Stimulated activated CD8-positive, alpha-beta memory T cell treated with anti-CD3 and anti-CD28 coated beads, Interleukin-7, amount 100 ng/mL, for 48 hours (primary cell): Measurements from ENCODE around the gene GNA15.
"Not testable (repeated sequence)": the region's sequence is repeated elsewhere in the genome, so short reads cannot be mapped to it uniquely, and the experiment has no call there.

Experiments used
- DNase-seq, 2 donors: peaks; one replicate each; pipeline ENCODE4 v3.0.0-alpha.2; 2020; ENCODE audit warnings: low read depth in 1 of 2; ENCODE audit errors: extremely low read depth in 1 of 2

The GNA15 gene

DNA sequence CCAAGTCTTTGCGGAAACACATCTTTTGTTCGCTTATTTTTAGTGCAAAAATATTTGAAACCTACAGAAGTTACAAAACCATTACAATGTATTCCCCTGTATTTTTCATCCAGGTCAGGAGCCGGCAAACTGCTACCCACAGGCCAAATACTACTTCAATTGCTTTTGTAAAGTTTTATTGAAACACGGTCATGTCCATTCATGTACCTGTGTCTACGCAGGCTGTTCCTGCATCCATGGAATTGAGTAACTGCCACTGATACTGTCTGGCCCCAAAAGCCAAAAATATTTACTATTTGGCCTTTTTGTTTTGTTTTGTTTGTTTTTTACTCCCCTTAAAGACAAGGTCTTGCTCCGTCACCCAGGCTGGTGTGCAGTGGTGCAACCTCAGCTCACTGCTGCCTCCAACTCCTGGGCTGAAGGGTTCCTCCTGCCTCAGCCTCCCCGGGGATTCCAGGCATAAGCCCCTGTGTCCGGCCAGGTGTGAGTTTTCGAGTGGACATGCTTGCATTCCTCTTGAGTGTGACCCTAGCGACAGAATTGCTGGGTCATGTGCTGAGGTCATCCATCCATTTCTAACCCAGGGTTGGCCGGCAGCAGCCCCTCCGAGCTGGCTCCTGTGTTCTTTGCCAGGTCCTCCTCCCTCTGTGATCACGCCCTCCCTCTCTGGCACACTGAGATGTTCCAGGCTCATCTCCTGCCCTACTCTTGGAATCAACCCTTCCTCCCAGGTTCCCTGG lies 31.9 kb downstream of the GNA15 start:
- DNase-seq: no peak

DNA sequence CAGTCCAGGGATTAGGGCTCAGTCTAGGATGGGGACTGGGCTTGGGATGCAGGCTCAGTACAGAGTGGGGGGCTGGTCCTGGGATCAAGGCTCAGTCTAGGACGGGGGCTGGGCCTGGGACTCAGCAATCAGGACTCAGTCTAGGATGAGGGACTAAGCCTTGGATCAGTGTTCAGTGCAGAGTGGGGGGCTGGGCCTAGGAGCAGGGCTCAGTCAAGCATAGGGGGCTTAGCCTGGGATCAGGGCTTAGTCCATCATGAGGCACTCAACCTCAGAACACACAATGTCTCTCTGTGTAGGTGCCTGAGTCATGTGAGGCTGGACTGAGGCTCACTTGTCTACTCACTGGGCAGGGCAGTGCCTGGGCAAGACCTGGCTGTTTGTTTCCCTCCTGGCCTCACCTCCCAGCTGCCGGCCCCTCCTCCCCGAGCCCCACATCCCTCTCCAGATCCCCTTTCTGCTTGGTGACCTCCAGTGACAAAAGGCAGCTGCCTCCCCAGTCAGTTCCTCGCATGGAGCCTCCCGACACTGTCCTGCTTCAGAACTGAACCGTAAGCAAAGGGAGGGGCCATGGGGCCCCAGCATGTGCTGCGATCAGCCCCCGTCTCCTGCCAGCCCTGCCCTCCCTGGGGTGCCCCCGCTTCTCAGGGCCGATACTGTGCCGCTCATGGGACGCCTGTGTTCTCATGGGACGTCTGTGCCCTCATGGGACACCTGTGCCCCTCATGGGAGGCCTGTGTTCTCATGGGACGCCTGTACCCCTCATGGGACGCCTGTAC lies 36.2 kb downstream of the GNA15 start:
- DNase-seq: no peak

DNA sequence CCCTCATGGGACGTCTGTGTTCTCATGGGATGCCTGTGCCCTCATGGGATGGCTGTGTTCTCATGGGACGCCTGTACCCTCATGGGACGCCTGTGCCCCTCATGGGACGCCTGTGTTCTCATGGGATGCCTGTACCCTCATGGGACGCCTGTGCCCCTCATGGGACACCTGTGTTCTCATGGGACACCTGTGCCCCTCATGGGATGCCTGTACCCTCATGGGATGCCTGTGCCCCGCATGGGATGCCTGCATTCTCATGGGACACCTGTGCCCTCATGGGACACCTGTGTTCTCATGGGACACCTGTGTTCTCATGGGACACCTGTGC lies 36.8 kb downstream of the GNA15 start:
- not testable (repeated sequence) for DNase-seq

DNA sequence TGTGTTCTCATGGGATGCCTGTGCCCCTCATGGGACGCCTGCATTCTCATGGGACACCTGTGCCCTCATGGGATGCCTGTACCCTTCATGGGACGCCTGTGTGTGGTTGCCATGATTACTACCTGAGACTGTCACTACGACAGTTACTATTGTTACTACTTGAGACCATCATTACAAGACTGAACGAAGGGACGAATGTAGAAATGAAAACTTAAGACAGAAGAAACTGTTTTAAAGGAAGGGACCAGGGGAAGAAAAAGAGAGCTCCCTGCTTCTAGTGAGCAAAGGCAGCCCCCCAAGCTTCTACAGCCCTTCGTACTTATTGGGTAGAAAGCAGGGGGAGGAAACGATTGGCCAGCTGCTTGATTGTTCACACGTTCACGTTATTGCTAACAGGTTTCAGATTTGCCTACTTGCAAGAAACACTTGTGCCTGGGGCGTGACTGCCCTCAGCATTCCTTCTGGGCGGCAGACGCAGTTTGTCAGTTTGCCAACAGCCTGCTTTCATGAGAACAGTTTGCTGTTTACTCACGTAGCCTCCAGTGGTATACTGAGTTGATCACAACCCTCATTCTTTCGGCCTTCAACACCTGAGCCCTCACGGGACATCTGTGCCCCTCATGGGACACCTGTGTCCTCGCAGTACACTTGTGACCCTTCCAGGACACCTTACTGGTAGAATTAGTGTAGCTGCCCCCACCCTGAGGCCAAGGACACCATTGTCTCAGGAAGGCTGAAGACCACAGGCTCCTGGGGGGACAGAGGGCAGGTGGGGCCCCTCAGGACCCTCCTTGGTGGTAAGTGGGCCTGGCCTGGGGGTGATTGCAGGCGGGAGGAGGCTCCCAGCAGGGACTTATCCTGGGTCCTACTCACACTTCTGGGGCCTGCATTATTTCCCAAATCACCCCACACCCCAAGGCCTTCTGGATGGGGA lies 40.2 kb downstream of the GNA15 start:
- DNase-seq: no peak

DNA sequence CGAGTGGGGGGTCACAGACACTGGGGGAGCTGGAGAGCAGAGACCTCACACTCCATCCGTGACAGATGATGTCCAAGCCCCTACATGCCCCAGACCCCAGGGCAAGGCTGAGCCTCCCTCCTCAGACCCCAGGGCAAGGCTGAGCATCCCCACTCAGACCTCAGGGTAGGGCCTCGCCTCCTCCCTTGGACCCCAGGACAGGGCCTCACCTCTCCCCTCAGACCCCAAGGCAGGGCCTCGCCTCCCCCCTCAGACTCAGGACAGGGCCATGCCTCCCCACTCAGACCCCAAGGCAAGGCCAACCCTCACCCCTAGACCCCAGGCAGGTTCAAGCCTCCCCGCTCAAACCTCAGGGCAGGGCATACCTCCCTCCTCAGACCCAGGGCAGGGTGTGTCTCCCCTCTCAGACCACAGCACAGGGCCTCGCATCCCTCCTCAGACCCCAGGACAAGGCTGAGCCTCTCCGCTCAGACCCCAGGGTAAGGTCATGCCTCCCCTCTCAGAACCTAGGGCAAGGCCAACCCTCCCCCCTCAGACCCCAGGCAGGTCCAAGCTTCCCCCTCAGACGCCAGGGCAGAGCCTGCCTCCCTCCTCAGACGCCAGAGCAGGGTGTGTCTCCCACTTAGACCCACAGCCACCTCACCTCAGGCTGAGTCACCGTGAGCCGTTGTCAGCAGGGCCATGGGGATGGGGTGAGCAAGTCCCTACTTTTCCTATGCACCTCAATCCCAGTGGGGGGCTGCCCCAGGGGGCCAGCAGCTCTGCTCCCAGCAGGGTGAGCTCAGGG lies 41.1 kb downstream of the GNA15 start:
- DNase-seq: peak in 1 of 2 donors; percentile 67

DNA sequence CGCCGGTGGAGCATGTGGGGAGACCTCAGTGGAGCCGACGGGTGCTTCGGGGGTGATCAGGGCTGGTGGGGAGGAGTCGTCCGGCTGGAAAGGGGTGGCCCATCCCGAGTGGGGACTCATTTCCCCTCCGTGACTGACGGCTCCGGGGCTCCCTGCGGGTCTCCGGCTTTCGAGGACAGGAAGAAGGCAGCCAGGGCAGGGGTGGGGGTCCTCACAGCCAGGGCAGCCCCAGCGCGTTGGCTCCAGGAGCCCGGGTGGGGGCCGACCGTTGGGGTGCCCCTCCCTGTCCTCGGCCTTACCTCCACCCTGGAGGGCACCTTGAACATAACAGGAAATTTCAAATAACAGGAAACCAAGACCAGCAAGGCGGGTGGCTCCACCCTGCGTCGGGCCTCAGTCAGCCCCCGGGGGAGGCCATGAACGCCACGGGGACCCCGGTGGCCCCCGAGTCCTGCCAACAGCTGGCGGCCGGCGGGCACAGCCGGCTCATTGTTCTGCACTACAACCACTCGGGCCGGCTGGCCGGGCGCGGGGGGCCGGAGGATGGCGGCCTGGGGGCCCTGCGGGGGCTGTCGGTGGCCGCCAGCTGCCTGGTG lies 42.6 kb downstream of the GNA15 start, which contains the start of gene S1PR4:
S1PR4 (plus strand) TSS at position 393 of the 596 bp plus-strand sequence; CDS start at position 417, 24 bp downstream.
- no peak for DNase-seq

DNA sequence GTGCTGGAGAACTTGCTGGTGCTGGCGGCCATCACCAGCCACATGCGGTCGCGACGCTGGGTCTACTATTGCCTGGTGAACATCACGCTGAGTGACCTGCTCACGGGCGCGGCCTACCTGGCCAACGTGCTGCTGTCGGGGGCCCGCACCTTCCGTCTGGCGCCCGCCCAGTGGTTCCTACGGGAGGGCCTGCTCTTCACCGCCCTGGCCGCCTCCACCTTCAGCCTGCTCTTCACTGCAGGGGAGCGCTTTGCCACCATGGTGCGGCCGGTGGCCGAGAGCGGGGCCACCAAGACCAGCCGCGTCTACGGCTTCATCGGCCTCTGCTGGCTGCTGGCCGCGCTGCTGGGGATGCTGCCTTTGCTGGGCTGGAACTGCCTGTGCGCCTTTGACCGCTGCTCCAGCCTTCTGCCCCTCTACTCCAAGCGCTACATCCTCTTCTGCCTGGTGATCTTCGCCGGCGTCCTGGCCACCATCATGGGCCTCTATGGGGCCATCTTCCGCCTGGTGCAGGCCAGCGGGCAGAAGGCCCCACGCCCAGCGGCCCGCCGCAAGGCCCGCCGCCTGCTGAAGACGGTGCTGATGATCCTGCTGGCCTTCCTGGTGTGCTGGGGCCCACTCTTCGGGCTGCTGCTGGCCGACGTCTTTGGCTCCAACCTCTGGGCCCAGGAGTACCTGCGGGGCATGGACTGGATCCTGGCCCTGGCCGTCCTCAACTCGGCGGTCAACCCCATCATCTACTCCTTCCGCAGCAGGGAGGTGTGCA lies 43.3 kb downstream of the GNA15 start:
- no peak for DNase-seq

DNA sequence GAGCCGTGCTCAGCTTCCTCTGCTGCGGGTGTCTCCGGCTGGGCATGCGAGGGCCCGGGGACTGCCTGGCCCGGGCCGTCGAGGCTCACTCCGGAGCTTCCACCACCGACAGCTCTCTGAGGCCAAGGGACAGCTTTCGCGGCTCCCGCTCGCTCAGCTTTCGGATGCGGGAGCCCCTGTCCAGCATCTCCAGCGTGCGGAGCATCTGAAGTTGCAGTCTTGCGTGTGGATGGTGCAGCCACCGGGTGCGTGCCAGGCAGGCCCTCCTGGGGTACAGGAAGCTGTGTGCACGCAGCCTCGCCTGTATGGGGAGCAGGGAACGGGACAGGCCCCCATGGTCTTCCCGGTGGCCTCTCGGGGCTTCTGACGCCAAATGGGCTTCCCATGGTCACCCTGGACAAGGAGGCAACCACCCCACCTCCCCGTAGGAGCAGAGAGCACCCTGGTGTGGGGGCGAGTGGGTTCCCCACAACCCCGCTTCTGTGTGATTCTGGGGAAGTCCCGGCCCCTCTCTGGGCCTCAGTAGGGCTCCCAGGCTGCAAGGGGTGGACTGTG lies 44.0 kb downstream of the GNA15 start:
- no peak for DNase-seq

DNA sequence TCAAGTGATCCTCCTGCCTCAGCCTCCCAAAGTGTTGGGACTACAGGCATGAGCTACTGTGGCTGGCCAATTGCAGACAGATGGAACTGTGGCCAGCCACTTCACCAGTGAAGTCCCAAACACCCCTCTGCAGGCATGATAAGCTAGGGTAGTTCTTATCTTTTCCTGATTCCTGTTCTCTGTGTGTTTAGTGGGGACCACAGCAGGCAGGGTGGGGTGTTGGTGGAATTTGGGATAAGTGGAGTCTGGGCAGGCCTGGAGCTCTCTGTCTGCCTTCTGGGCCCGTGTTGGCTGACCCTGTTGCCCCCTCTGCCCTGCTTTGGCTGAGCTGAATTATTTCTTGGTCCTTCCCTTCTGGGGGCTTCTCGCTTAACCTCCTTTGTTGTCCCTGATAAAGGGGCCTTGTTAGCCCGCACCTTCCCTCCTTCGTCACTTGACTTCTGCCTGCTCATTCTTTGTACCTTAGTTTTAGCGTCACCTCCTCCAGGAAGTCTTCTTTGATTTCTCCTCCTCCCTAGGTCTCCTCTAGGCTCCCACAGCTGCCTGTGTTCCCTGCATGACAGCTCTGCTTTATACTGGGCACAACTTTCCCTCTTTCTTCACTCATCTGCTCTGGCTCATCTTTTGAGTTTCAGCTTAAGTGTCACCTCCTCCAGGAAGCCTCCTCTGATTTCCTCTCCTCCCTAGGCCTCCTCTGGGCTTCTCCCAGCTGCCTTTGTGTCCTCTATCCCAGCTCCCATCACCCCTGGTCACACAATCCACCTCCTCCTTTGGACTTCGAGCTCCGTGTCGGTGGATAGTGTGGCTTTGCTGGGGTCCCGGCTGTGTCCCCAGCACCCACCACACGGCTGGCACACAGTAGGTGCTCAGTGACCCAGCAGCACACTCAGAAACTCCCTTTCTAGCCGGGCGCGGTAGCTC lies 48.1 kb downstream of the GNA15 start:
- DNase-seq: no peak

DNA sequence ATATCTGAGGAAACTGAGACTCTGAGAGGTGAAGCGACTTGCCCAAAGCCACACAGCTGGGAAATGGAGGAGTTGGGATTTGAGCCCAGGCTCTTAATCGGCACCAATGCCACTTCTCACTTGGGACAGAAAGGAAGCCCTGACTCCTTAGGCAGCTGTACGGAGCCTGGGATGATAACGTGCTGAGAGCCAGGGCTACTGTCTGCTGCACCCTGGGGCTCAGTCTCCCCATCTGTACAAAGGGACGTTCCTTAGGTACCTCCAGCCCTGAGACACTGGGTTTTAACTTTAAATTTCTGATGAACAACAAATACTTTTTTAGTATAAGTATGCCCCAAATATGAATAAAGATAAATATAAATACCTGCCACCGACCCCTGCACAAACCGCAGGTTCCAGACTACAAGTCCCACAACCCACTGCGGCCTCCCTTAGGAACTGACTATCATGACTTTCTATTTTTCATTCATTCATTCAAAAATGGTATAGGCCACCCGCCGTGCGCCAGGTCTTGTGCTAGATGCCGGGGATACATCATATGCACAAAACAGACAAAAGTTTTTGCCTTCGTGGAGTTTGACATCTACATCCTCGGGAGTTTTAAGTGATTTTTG lies 49.1 kb downstream of the GNA15 start:
- DNase-seq: no peak

DNA sequence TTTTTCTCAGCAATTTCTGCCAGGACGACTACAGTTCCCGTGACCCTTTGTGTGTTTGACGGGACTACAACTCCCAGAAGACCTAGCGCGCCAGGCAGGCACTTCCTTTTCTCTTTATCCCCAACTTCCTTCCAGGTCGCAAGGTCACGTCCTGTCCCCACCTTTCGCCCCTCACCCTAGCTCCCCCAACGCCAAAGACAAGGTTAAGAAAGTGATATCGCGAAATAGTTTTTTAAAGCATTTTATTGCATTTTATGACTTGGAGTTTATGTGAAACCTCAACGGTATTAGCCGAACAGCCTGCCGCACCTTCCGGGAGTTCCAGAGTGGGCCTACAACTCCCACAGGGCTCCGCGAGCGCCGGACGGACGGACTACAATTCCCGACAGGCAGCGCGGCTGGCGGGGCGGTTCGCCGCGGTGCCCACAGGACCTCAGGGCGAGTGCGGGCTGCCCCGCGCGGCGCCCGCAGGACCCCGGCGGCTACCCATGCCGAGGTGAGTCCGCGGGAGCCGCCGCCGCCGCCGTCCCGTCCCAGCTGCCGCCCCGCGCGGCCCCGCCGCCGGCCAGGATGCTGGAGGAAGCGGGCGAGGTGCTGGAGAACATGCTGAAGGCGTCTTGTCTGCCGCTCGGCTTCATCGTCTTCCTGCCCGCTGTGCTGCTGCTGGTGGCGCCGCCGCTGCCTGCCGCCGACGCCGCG lies 49.8 kb downstream of the GNA15 start, which contains the start of gene NCLN:
NCLN (plus strand) TSS at position 470 of the 699 bp plus-strand sequence; CDS start at position 571, 101 bp downstream.
- DNase-seq: peak; percentile 88 to 92

DNA sequence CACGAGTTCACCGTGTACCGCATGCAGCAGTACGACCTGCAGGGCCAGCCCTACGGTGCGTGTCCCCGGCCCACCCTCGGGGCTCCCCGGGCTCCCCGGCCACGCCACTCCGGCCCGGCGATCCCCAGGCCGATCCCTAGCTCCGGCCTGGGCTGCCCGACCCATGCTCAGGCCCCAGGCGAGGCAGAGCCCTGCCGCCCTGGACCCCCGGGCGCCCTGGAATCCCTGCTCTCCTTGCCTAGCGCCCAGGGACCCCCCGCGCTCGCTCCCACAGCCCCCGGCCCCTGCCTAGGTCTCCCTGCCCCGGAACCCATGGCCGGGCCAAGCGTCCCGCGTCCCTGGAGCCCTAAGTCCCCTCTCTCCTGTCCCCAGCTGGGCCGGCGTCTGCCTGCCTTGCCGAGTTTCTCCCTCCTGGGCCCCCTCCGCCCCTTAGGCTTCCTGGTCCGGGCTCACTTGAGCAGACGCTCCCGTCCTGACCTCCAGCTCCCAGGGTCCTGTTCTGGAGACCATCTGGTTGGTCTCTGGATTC lies 50.4 kb downstream of the GNA15 start:
- no peak for DNase-seq

DNA sequence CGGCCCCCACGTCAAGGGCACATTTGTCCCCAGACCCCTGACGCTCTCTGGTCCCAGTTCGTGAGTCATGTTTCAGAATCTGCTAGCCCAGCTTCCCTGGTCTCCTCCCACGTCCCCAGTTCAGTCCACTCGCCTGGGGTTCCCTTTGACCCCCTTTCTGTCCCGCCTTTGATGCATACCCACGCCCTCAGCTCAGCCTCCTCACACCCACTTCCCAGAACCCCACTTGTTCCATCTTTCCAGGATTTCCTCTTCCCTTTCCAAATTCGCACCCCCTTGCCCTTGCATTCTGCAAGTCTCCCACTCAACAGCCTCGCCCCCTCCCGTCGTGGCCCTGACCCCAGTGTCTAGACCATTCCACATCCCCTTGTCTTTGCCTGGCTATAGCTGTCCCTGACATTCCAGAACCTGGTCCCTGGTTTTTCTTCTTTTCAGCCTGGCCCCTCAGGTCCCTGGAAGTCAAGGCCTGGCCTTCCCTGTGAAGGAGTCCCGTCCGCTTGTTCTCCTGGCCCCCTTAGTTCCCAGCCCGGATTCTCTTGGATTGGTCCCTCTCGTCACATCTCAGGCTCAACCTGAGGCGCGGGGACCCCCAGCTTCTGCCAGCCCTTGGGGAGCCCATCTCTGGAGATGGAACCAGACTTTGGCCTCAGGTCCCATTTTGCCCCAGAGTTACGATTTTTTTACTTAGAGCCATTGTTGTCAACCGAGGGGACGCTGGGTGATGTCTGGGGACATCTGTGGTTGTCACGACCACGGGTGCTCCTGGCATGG lies 51.2 kb downstream of the GNA15 start:
- no peak for DNase-seq

DNA sequence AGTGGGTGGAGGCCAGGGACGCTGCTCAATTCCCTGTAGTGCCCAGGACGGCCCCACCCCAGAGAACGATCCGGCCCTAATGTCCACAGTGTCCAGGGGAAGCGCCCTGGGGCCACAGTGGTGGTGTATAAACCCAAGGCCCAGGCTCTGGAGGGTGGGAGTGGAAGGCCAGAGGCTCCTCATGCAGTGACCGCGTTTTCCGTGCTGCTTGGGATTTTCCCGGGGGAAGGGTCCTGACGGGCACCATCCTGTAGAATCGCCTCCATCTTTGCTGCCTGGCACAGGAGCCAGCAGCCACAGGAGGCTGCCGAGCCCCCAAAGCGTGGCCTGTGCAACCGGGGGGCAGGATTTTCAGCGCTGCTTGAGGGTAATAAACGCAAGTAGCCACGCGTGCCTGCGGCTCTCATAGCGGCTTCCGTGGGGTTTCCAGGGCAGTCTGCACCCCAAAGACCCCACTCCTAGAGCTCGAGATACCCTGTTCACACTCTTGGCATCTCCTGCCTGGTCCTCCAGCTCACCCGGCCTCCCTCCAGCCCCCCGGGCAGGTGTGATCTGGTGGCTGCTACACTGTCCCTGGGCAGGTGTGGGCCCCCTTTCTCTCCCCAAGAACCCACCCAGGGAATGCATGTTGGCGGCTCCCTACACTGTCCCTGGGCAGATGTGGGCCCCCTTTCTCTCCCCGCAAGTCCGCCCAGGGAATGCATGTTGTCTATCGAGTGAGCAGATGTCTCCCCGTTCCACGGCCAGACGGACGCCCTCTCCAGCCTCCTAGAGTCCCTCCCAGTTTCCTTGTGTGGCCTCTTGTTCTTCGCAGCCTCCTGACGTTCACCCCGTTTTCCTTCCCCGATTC lies 52.1 kb downstream of the GNA15 start:
- DNase-seq: no peak
